OCI-LY7 (cell line): ENCODE measurements around the gene ANO2. TPM values are rescaled to one million over a fixed set of nuclear protein-coding genes. Genes with fewer than 3 reads are reported as not detected.

Experiments
- BruUV-seq: library from RNA; stranded (reverse); fragments of 400-500 nt; replicated peaks from 2 replicates; lab custom pipeline; 2021; lab: Mats Ljungman, UMichigan
- CTCF ChIA-PET: fragments of 300-600 bp; sonication (Branson Sonifier 250); formaldehyde crosslinking; loops from one replicate; lab custom pipeline; 2022; ENCODE audit warnings: antibody characterized with exemption; ENCODE audit not compliant: unreplicated experiment; lab: Charles Lee
- POLR2A ChIA-PET: fragments of 300-600 bp; sonication (Branson Sonifier 250); formaldehyde crosslinking; loops from one replicate; lab custom pipeline; 2022; ENCODE audit warnings: antibody characterized with exemption; lab: Charles Lee
- DNase-seq: peaks from one replicate; pipeline ENCODE4 v3.0.0-alpha.2; 2015; ENCODE audit warnings: low spot score
- H2AFZ ChIP-seq: fragments of 200-600 bp; sonication (generic), shearing (Covaris generic); 2 replicates; pipeline ENCODE4 v1.6.1; 2014; ENCODE audit warnings: mild to moderate bottlenecking, antibody characterized with exemption, low read length, moderate library complexity
- H3K27ac ChIP-seq: fragments of 200-600 bp; sonication (generic); 2 replicates; pipeline ENCODE4 v1.5.1; 2014; ENCODE audit warnings: mixed run types, low read depth, mild to moderate bottlenecking, moderate library complexity, low read length, inconsistent platforms; ENCODE audit not compliant: poor library complexity, severe bottlenecking
- H3K36me3 ChIP-seq: fragments of 200-600 bp; sonication (generic); 2 replicates; pipeline ENCODE4 v1.6.1; 2014; ENCODE audit warnings: mild to moderate bottlenecking, antibody characterized with exemption, low read length, moderate library complexity, mixed read lengths; ENCODE audit not compliant: insufficient read depth
- H3K4me1 ChIP-seq: fragments of 200-600 bp; sonication (generic); 2 replicates; pipeline ENCODE4 v1.5.1; 2014; ENCODE audit warnings: mild to moderate bottlenecking, low read length; ENCODE audit not compliant: insufficient read depth, poor library complexity, severe bottlenecking
- H3K4me2 ChIP-seq: fragments of 200-600 bp; sonication (generic); 2 replicates; pipeline ENCODE4 v1.6.1; 2014; ENCODE audit warnings: mild to moderate bottlenecking, low read length
- H3K4me3 ChIP-seq: fragments of 200-600 bp; sonication (generic); 2 replicates; pipeline ENCODE4 v1.5.1; 2014; ENCODE audit warnings: mild to moderate bottlenecking, low read depth, low read length; ENCODE audit not compliant: poor library complexity, severe bottlenecking
- H3K79me2 ChIP-seq: fragments of 200-600 bp; sonication (generic); 2 replicates; pipeline ENCODE4 v1.6.1; 2016; ENCODE audit warnings: low read depth, mild to moderate bottlenecking, low read length, moderate library complexity, mixed read lengths; ENCODE audit not compliant: insufficient read depth
- H3K9me2 ChIP-seq: fragments of 200-600 bp; sonication (generic); 2 replicates; pipeline ENCODE4 v1.6.1; 2016; ENCODE audit warnings: mild to moderate bottlenecking, low read length, mixed read lengths; ENCODE audit not compliant: insufficient read depth
- H3K9me3 ChIP-seq: fragments of 200-600 bp; sonication (generic); 2 replicates; pipeline ENCODE4 v1.6.1; 2014; ENCODE audit warnings: mild to moderate bottlenecking, mixed run types, low read length, mixed read lengths
- H4K20me1 ChIP-seq: fragments of 200-600 bp; sonication (generic); 2 replicates; pipeline ENCODE4 v1.6.1; 2014; ENCODE audit warnings: mild to moderate bottlenecking, antibody characterized with exemption, low read length, moderate library complexity, mixed read lengths; ENCODE audit not compliant: insufficient read depth
- CTCF ChIP-seq: fragments of 200-600 bp; sonication (generic); conservative IDR thresholded peaks from 2 replicates; pipeline ENCODE4 v1.5.1; 2014; ENCODE audit warnings: mild to moderate bottlenecking, antibody characterized with exemption, low read length, moderate library complexity, mixed read lengths
- EZH2phosphoT487 ChIP-seq: fragments of 200-600 bp; sonication (generic); IDR thresholded peaks from 2 replicates; pipeline ENCODE4 v1.6.1; 2018; ENCODE audit warnings: low read depth, borderline replicate concordance, mild to moderate bottlenecking, mixed run types, antibody characterized with exemption, low read length, moderate library complexity, mixed read lengths
- intact Hi-C: fragments of 100-400 bp; cut with micrococcal nuclease; formaldehyde crosslinking; loops from one replicate; pipeline ENCODE4 v1.10.0; 2022; ENCODE audit not compliant: unreplicated experiment
- total RNA-seq, 2 experiments: library from RNA; depleted of rRNA in 1 of 2; stranded (reverse); fragments of >200 nt in 1 of 2; shearing (Covaris generic) in 1 of 2; gene quantifications; 2 replicates each; pipeline ENCODE4 v1.2.3, GENCODE V29; 2014 to 2022

Gene ANO2
- total RNA-seq, 2 experiments from 2014 or later, result not detected

- CTCF ChIA-PET, result no interaction called here
- TF ChIP-seq EZH2phosphoT487 (no peak), CTCF (no peak)
These were observed 428.5 kb downstream of the ANO2 start for GRCh38 chr12:5516371-5517241.

GRCh38 chr12:5515458-5515857 is 429.6 kb downstream of the ANO2 start:
- H2AFZ ChIP-seq, result no peak overlapping the region
- no peak overlapping the region for H3K4me2 ChIP-seq
- POLR2A ChIA-PET, result interaction anchor here (1.1 kb wide), 1 partner anchor 87 kb away, joined by 5 read pairs; no protein-coding TSS in a partner anchor
- CTCF ChIA-PET, result no interaction called here
- no peak for DNase-seq
- no peak overlapping the region for H3K4me3 ChIP-seq
- peaks cover 13% of the 10 kb centered on the region for H3K4me1 ChIP-seq
- no peaks in the 10 kb centered on the region for H3K79me2 ChIP-seq
- H3K9me2 ChIP-seq, result no peaks in the 10 kb centered on the region
- BruUV-seq, result no TSS peak
- no peaks in the 10 kb centered on the region for H4K20me1 ChIP-seq
- no peaks in the 10 kb centered on the region for H3K36me3 ChIP-seq
- intact Hi-C loops, result no loop called here
- TF ChIP-seq EZH2phosphoT487 (no peak), CTCF (no peak)
- no peak overlapping the region for H3K27ac ChIP-seq
- H3K9me3 ChIP-seq, result no peaks in the 10 kb centered on the region

More at GRCh38 chr12:5516371-5517241, 428.5 kb downstream of the ANO2 start:
- no peak for DNase-seq
- Histone ChIP-seq H3K79me2 (no peaks in the 10 kb centered on the region), H3K4me2 (no peak overlapping the region), H3K27ac (no peak overlapping the region), H2AFZ (no peak overlapping the region), H3K36me3 (no peaks in the 10 kb centered on the region), H3K9me3 (no peaks in the 10 kb centered on the region), H3K4me3 (no peak overlapping the region), H3K4me1 (peaks cover 5% of the 10 kb centered on the region), H4K20me1 (no peaks in the 10 kb centered on the region), H3K9me2 (no peaks in the 10 kb centered on the region)
- intact Hi-C loops, result no loop called here
- POLR2A ChIA-PET, result interaction anchor here (1.1 kb wide), 1 partner anchor 88 kb away, joined by 5 read pairs; no protein-coding TSS in a partner anchor
- BruUV-seq, result no TSS peak

- Histone ChIP-seq H3K79me2 (no peaks in the 10 kb centered on the region), H3K4me3 (no peak overlapping the region), H3K9me2 (no peaks in the 10 kb centered on the region), H3K4me1 (peaks cover 13% of the 10 kb centered on the region), H3K36me3 (no peaks in the 10 kb centered on the region), H2AFZ (no peak overlapping the region), H3K9me3 (no peaks in the 10 kb centered on the region), H4K20me1 (no peaks in the 10 kb centered on the region), H3K27ac (no peak overlapping the region), H3K4me2 (no peak overlapping the region)
- intact Hi-C loops, result no loop called here
- TF ChIP-seq CTCF (no peak), EZH2phosphoT487 (no peak)
- ChIA-PET CTCF (no interaction called here), POLR2A (no interaction called here)
- BruUV-seq, result no TSS peak
- no peak for DNase-seq
These were observed 430.5 kb downstream of the ANO2 start for GRCh38 chr12:5514545-5514944.
